Measurements from ENCODE around the gene ZNF773.
"Not testable (repeated sequence)": the region's sequence is repeated elsewhere in the genome, so short reads cannot be mapped to it uniquely, and the experiment has no call there.

Gene ZNF773

GRCh38 chr19:57506163-57506562, 6.4 kb downstream of the ZNF773 start:
- H3K4me3 ChIP-seq (replicated peaks; ENCODE audit: low read depth, low read length): no peak overlapping the region
- DNase-seq (ENCODE audit: extremely low read depth, low read depth): no peak
- no peak for TF ChIP-seq CTCF (IDR thresholded peaks at IDR 0.05; ENCODE audit: low read depth, low read length, missing control alignments)

- DNase-seq (ENCODE audit: extremely low read depth, low read depth): no peak
- no peak overlapping the region for H3K4me3 ChIP-seq (replicated peaks; ENCODE audit: low read depth, low read length)
- no peak for TF ChIP-seq CTCF (IDR thresholded peaks at IDR 0.05; ENCODE audit: low read depth, low read length, missing control alignments)
Observed at GRCh38 chr19:57511484-57511883, 11.7 kb downstream of the ZNF773 start.

GRCh38 chr19:57512845-57513244, 13.1 kb downstream of the ZNF773 start:
- no peak overlapping the region for H3K4me3 ChIP-seq (replicated peaks; ENCODE audit: low read depth, low read length)
- no peak for TF ChIP-seq CTCF (IDR thresholded peaks at IDR 0.05; ENCODE audit: low read depth, low read length, missing control alignments)
- DNase-seq (ENCODE audit: extremely low read depth, low read depth): no peak

- no peak overlapping the region for H3K4me3 ChIP-seq (replicated peaks; ENCODE audit: low read depth, low read length)
- no peak for DNase-seq (ENCODE audit: extremely low read depth, low read depth)
- TF ChIP-seq CTCF (IDR thresholded peaks at IDR 0.05; ENCODE audit: low read depth, low read length, missing control alignments): no peak
Observed at GRCh38 chr19:57515255-57515654, 15.5 kb downstream of the ZNF773 start.

- H3K4me3 ChIP-seq (replicated peaks; ENCODE audit: low read depth, low read length); DNase-seq (ENCODE audit: extremely low read depth, low read depth): not testable (repeated sequence)
Observed at GRCh38 chr19:57518021-57518420, 18.3 kb downstream of the ZNF773 start.

- TF ChIP-seq CTCF (IDR thresholded peaks at IDR 0.05; ENCODE audit: low read depth, low read length, missing control alignments): no peak
- DNase-seq (ENCODE audit: extremely low read depth, low read depth): peak; percentile 83
- H3K4me3 ChIP-seq (replicated peaks; ENCODE audit: low read depth, low read length): peak within 1 kb of the TSS; percentile 98
Observed at GRCh38 chr19:57527136-57527881, 27.6 kb downstream of the ZNF773 start, which contains the start of gene ZNF549. Gene ZNF549, plus strand, starts transcription at chr19:57527356. Its CDS starts 218 bp downstream, at chr19:57527574.

GRCh38 chr19:57537953-57538547, 38.3 kb downstream of the ZNF773 start:
- TF ChIP-seq CTCF (IDR thresholded peaks at IDR 0.05; ENCODE audit: low read depth, low read length, missing control alignments): no peak
- H3K4me3 ChIP-seq (replicated peaks; ENCODE audit: low read depth, low read length): no peak overlapping the region
- no peak for DNase-seq (ENCODE audit: extremely low read depth, low read depth)

Data from HFF-Myc (cell line).